ENCODE data around the gene TTYH2. TPM values are rescaled to one million over a fixed set of nuclear protein-coding genes. Genes with fewer than 3 reads are reported as not detected.

The TTYH2 gene
- total RNA-seq, 1 donor from 2014 or later, result 12.4 TPM

GRCh38 chr17:74213861-74214391, 555 bp downstream of the TTYH2 start:
- Mint-ChIP-seq H3K27ac (no peak overlapping the region), H3K9me3 (no peaks in the 10 kb centered on the region), H3K36me3 (peaks cover 11% of the 10 kb centered on the region), H3K4me3 (peak overlapping the region; percentile 83), H3K4me1 (ENCODE audit: unreplicated experiment) (peaks cover 34% of the 10 kb centered on the region), H3K27me3 (peaks cover 33% of the 10 kb centered on the region)
- no peak for TF ChIP-seq CTCF (conservative IDR thresholded peaks at IDR 0.05)
- no peak for DNase-seq (ENCODE audit: extremely low spot score, unreplicated experiment)

DNA sequence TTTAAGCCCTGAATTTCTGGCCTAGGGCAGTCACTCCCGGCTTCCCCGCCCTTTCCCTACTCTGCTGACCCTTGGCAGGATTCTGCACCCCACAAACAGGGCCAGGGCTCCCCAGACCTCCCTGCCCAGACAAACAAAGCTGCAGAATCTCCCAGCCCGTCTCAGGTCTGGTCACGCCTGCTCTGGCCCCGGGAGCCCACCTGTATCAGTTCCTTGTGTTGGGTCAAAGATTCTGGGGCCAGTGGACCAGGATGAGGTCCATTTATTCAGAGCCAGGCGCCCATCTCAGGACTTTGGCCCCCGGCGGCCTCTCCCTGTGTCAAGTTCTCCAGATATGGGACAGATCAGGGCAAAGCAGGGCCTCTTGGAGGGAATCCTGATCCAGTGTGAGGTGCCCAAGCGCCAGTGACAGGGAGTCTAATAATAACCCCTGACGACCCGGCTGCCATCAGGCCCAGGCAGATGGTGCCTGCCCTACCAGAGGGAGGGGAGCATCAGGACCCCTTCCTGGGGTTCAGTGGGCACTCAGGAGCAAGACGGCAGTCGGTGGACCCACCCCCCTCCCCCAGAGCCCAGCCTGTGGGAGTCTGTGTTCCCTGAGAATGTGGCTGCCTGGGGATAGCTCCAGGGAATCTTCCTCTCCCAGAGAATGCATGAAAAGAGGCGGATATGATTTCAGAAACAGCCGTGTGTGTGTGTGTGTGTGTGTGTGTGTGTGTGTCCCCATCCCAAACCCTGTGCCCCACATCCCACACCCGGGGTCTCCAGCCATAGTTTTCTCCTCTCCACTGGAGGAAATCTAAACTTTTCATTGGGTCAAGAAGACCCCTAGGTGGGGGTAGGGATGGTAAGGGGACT, 1.3 kb downstream of the TTYH2 start:
- no peak overlapping the region for H3K27ac Mint-ChIP-seq
- H3K4me3 Mint-ChIP-seq, result peak overlapping the region; percentile 83
- no peaks in the 10 kb centered on the region for H3K9me3 Mint-ChIP-seq
- H3K4me1 Mint-ChIP-seq (ENCODE audit: unreplicated experiment), result peaks cover 32% of the 10 kb centered on the region
- no peak for TF ChIP-seq CTCF (conservative IDR thresholded peaks at IDR 0.05)
- no peak for DNase-seq (ENCODE audit: extremely low spot score, unreplicated experiment)
- peaks cover 33% of the 10 kb centered on the region for H3K27me3 Mint-ChIP-seq
- H3K36me3 Mint-ChIP-seq, result peaks cover 6% of the 10 kb centered on the region

DNA sequence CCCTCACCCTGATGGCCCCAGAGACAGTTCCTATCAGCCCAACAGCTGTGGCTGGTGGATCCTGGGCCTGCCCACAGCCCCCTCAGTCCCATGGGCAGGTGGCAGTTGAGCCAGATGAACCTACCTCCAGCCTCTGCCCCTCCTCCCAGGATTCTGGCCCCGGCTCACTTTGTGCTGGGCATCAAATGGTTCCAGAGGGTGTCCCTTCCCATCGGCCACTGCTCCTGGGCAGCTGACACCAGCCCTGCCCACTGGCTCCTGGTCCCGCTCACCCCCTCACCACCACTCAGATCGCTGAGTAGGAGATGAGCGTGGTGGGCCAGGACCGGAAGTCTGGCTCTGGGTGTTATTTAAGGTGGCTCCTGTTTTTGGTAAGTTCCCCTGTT, 2.0 kb downstream of the TTYH2 start:
- Mint-ChIP-seq H3K27me3 (peaks cover 33% of the 10 kb centered on the region), H3K27ac (no peak overlapping the region), H3K9me3 (no peaks in the 10 kb centered on the region), H3K4me3 (no peak overlapping the region), H3K4me1 (ENCODE audit: unreplicated experiment) (peaks cover 33% of the 10 kb centered on the region), H3K36me3 (peaks cover 4% of the 10 kb centered on the region)
- no peak for DNase-seq (ENCODE audit: extremely low spot score, unreplicated experiment)
- TF ChIP-seq CTCF (conservative IDR thresholded peaks at IDR 0.05), result no peak

GRCh38 chr17:74216505-74216904, 3.1 kb downstream of the TTYH2 start:
- Mint-ChIP-seq H3K9me3 (no peaks in the 10 kb centered on the region), H3K27ac (no peak overlapping the region), H3K4me1 (ENCODE audit: unreplicated experiment) (peaks cover 27% of the 10 kb centered on the region), H3K27me3 (peaks cover 29% of the 10 kb centered on the region), H3K4me3 (no peak overlapping the region), H3K36me3 (no peaks in the 10 kb centered on the region)
- no peak for TF ChIP-seq CTCF (conservative IDR thresholded peaks at IDR 0.05)
- DNase-seq (ENCODE audit: extremely low spot score, unreplicated experiment), result no peak

GRCh38 chr17:74217037-74217730, 3.8 kb downstream of the TTYH2 start:
- Mint-ChIP-seq H3K4me3 (peak overlapping the region; percentile 20), H3K4me1 (ENCODE audit: unreplicated experiment) (peaks cover 22% of the 10 kb centered on the region), H3K9me3 (no peaks in the 10 kb centered on the region), H3K36me3 (no peaks in the 10 kb centered on the region), H3K27ac (no peak overlapping the region), H3K27me3 (peaks cover 25% of the 10 kb centered on the region)
- TF ChIP-seq CTCF (conservative IDR thresholded peaks at IDR 0.05), result no peak
- no peak for DNase-seq (ENCODE audit: extremely low spot score, unreplicated experiment)

Data from type B pancreatic cell (in vitro differentiated cells).